IPS-15b (cell line): ENCODE measurements around the gene DMRT2.

Experiments
- H3K27me3 ChIP-seq: one replicate; pipeline ENCODE4 v1.6.1; 2013; ENCODE audit warnings: low read length; ENCODE audit not compliant: control insufficient read depth, insufficient read depth
- H3K36me3 ChIP-seq: one replicate; pipeline ENCODE4 v1.6.1; 2013; ENCODE audit warnings: low read length; ENCODE audit not compliant: control insufficient read depth, insufficient read depth
- H3K4me1 ChIP-seq: one replicate; pipeline ENCODE4 v1.6.1; 2013; ENCODE audit warnings: mild to moderate bottlenecking, low read length; ENCODE audit not compliant: control insufficient read depth, insufficient read depth
- H3K4me3 ChIP-seq: one replicate; pipeline ENCODE4 v1.5.1; 2013; ENCODE audit warnings: low read depth, low read length
- H3K9ac ChIP-seq: one replicate; pipeline ENCODE4 v1.6.1; 2013; ENCODE audit warnings: low read depth, mild to moderate bottlenecking, low read length
- H3K9me3 ChIP-seq: one replicate; pipeline ENCODE4 v1.6.1; 2013; ENCODE audit warnings: mild to moderate bottlenecking, low read length; ENCODE audit not compliant: control insufficient read depth, insufficient read depth

Gene DMRT2

DNA sequence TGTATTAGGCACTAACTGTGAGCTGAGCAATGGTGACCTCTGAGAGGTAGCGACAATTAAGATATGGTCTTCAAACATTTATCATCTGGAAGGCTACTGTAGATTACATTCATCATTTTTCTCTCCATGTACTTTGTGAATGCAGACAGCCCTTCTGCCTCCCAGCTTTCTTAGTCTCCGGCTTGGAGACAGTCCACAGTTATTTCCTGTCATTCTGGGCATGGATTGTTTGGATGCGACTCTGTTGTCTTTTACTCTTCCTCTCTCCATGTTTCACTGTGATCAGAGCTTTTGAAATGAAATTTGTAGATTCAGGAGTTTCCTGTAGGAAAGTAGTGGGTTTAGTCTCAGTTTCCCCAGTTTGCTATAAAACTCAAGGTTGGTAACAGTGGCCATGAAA lies 20.5 kb downstream of the DMRT2 start:
- Histone ChIP-seq H3K4me1 (no peaks in the 10 kb centered on the region), H3K9ac (no peak overlapping the region), H3K4me3 (no peak overlapping the region), H3K9me3 (no peaks in the 10 kb centered on the region), H3K36me3 (no peaks in the 10 kb centered on the region), H3K27me3 (no peaks in the 10 kb centered on the region)

- H3K9me3 ChIP-seq: no peaks in the 10 kb centered on the region
- H3K9ac ChIP-seq: no peak overlapping the region
- no peaks in the 10 kb centered on the region for H3K27me3 ChIP-seq
- H3K36me3 ChIP-seq: no peaks in the 10 kb centered on the region
- no peak overlapping the region for H3K4me3 ChIP-seq
- H3K4me1 ChIP-seq: no peaks in the 10 kb centered on the region
These were observed 21.6 kb downstream of the DMRT2 start for GRCh38 chr9:1071730-1072129.

- Histone ChIP-seq H3K36me3 (no peaks in the 10 kb centered on the region), H3K4me3 (no peak overlapping the region), H3K4me1 (no peaks in the 10 kb centered on the region), H3K9ac (no peak overlapping the region), H3K27me3 (no peaks in the 10 kb centered on the region), H3K9me3 (no peaks in the 10 kb centered on the region)
These were observed 23.3 kb downstream of the DMRT2 start for GRCh38 chr9:1073497-1073896.

DNA sequence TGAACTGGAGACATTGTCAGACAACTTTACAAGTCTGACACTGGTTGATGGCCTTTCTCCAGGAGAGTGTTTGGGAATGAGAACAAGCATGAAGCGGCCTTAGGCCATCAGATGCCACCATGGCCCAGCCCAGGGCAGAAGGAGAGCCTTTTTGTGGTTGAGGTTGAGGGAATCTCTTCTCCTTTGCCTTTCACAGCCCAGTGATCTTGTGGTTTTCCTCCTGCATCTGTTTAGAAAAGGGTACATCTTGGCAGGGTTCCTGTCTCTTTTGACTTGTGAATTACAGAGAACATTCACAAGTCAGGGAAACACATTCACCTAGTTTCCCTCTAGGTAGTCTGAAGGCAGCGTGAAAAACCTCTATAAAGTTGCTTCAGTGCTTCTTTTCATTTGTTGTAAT lies 27.5 kb downstream of the DMRT2 start:
- H3K36me3 ChIP-seq: no peaks in the 10 kb centered on the region
- no peak overlapping the region for H3K4me3 ChIP-seq
- H3K4me1 ChIP-seq: no peaks in the 10 kb centered on the region
- H3K9me3 ChIP-seq: no peaks in the 10 kb centered on the region
- H3K27me3 ChIP-seq: peaks cover 7% of the 10 kb centered on the region
- H3K9ac ChIP-seq: no peak overlapping the region

- Histone ChIP-seq H3K27me3 (peaks cover 15% of the 10 kb centered on the region), H3K9ac (no peak overlapping the region), H3K4me3 (peak overlapping the region; percentile 20), H3K36me3 (no peaks in the 10 kb centered on the region), H3K4me1 (no peaks in the 10 kb centered on the region), H3K9me3 (no peaks in the 10 kb centered on the region)
These were observed 33.3 kb downstream of the DMRT2 start for GRCh38 chr9:1083325-1083913.

GRCh38 chr9:1085086-1085485 lies 34.9 kb downstream of the DMRT2 start:
- H3K4me3 ChIP-seq: no peak overlapping the region
- H3K9ac ChIP-seq: no peak overlapping the region
- H3K9me3 ChIP-seq: no peaks in the 10 kb centered on the region
- no peaks in the 10 kb centered on the region for H3K4me1 ChIP-seq
- H3K36me3 ChIP-seq: no peaks in the 10 kb centered on the region
- H3K27me3 ChIP-seq: peaks cover 15% of the 10 kb centered on the region

- H3K36me3 ChIP-seq: no peaks in the 10 kb centered on the region
- H3K27me3 ChIP-seq: peaks cover 15% of the 10 kb centered on the region
- no peak overlapping the region for H3K9ac ChIP-seq
- no peak overlapping the region for H3K4me3 ChIP-seq
- H3K9me3 ChIP-seq: no peaks in the 10 kb centered on the region
- no peaks in the 10 kb centered on the region for H3K4me1 ChIP-seq
These were observed 36.4 kb downstream of the DMRT2 start for GRCh38 chr9:1086517-1086916.

GRCh38 chr9:1087120-1087881 lies 37.1 kb downstream of the DMRT2 start:
- Histone ChIP-seq H3K9ac (no peak overlapping the region), H3K36me3 (no peaks in the 10 kb centered on the region), H3K4me3 (no peak overlapping the region), H3K4me1 (no peaks in the 10 kb centered on the region), H3K27me3 (peaks cover 13% of the 10 kb centered on the region), H3K9me3 (no peaks in the 10 kb centered on the region)

DNA sequence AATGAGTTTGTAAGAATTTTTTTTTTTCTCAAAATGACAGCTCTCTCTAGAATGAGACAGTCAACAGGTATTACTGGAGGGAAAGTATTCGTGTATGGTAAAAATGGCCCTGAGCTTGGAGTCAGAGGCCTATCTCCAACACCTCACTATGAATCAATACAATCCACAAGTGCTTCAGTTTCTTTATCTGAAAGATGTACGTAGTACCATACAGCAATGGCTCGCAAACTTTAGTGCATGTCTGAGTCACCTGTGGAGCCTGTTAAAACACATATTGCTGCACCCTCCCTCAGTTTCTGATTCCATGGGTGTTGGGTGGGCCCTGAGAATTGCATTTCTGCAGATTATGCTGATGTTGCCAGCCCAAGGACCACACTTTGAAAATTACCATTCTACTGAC lies 44.6 kb downstream of the DMRT2 start:
- Histone ChIP-seq H3K27me3 (peaks cover 2% of the 10 kb centered on the region), H3K9ac (no peak overlapping the region), H3K4me1 (no peaks in the 10 kb centered on the region), H3K4me3 (no peak overlapping the region), H3K9me3 (no peaks in the 10 kb centered on the region), H3K36me3 (no peaks in the 10 kb centered on the region)

DNA sequence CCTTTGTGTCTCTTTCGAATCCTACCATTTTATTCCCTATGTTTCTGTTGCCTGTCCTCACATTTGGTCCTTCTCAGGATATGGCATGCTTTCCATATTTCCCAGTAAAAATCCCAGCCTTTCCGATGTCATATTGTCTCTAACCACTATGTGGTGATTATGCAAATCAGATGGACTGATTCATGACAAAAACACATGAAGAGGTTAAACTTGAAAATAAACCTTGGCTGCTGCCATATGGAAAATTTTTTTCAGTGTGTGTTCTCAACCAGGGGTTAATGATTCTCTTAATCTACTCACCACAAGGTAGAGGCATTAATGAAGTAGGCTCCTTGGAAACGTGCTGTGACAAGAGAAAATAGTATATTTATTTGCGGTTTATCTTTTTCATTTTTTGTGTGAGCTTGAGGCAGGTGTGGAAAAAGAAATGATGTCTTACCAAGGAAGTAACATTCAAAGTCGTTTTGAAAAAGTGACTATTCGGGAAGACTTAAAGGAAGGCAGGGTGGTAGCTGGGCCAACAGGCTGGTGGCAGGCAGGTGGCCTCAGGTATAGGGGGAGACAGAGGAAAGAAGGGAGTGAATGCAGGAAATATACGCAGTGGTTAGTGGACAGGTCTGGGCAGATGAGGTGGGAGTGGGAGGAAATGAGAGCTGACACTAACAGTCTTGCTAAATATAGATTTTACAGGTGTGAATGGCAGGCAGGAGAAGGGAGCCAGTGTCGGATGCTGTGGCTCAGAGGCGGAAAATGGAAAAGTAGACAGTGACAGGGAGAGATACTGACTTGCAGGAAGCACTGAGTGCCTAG lies 46.2 kb downstream of the DMRT2 start:
- no peak overlapping the region for H3K4me3 ChIP-seq
- H3K4me1 ChIP-seq: no peaks in the 10 kb centered on the region
- no peaks in the 10 kb centered on the region for H3K9me3 ChIP-seq
- H3K9ac ChIP-seq: no peak overlapping the region
- H3K27me3 ChIP-seq: peaks cover 4% of the 10 kb centered on the region
- H3K36me3 ChIP-seq: no peaks in the 10 kb centered on the region

DNA sequence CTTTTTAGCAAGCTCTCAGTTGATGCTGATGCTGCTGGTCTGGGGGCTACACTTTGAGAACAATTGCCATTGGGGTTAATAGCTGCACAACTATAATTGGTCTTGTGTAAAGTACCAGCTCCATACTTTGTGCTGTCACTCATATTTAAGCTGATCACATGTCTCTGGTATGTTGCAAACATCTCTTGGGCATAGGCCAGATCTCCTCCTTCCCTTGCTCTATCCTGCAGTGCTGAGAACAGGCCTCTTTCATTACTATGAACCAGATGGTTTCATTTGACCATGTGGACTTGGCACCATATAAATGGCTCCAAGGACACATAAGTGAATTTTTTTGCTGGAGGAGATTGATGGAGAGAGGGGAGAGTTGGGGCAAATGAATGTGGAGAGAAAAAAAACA lies 48.4 kb downstream of the DMRT2 start:
- Histone ChIP-seq H3K27me3 (peaks cover 4% of the 10 kb centered on the region), H3K9me3 (no peaks in the 10 kb centered on the region), H3K9ac (no peak overlapping the region), H3K4me3 (no peak overlapping the region), H3K36me3 (no peaks in the 10 kb centered on the region), H3K4me1 (no peaks in the 10 kb centered on the region)

DNA sequence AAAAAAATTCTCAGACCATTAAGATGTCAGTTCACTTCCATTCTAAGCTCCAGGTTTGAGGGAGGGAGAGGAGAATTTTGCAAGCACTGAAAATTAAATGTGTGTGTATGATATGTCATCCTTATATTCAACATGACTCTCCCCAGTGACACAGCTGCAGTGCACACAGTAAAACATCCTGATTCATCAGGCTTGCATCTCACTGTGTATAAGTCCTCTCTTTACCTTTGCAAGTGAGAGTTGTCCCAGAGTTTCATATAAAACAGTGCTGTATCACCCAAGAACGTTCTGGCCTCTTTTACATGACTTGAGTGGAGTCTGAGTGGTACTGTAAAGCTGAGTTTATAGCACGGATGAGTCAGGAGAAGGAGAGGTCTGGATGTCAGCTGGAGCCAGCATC lies 50.0 kb downstream of the DMRT2 start:
- H3K36me3 ChIP-seq: no peaks in the 10 kb centered on the region
- no peaks in the 10 kb centered on the region for H3K4me1 ChIP-seq
- H3K4me3 ChIP-seq: no peak overlapping the region
- H3K27me3 ChIP-seq: peaks cover 4% of the 10 kb centered on the region
- no peak overlapping the region for H3K9ac ChIP-seq
- no peaks in the 10 kb centered on the region for H3K9me3 ChIP-seq
